ENCODE data around the gene GRM8.

The GRM8 gene

GRCh38 chr7:126804604-126805003, 448.1 kb downstream of the GRM8 start:
- DNase-seq = no peak

GRCh38 chr7:126803990-126804389, 448.8 kb downstream of the GRM8 start:
- DNase-seq = no peak

GRCh38 chr7:126803060-126803665, 449.6 kb downstream of the GRM8 start:
- peak; percentile 40 for DNase-seq

GRCh38 chr7:126801733-126802132, 451.0 kb downstream of the GRM8 start:
- DNase-seq = no peak

GRCh38 chr7:126799541-126799940, 453.2 kb downstream of the GRM8 start:
- no peak for DNase-seq

GRCh38 chr7:126792521-126792920, 460.2 kb downstream of the GRM8 start:
- DNase-seq = no peak

GRCh38 chr7:126791306-126791705, 461.4 kb downstream of the GRM8 start:
- no peak for DNase-seq

GRCh38 chr7:126790763-126791162, 462.0 kb downstream of the GRM8 start:
- DNase-seq = peak; percentile 39

- no peak for DNase-seq
These were observed 469.1 kb downstream of the GRM8 start for GRCh38 chr7:126783613-126784012.

GRCh38 chr7:126780993-126781392, 471.7 kb downstream of the GRM8 start:
- DNase-seq = no peak

- peak; percentile 55 for DNase-seq
These were observed 474.6 kb downstream of the GRM8 start for GRCh38 chr7:126778101-126778500.

GRCh38 chr7:126776498-126776897, 476.2 kb downstream of the GRM8 start:
- DNase-seq = no peak

GRCh38 chr7:126774077-126774476, 478.7 kb downstream of the GRM8 start:
- DNase-seq = no peak

GRCh38 chr7:126768836-126769235, 483.9 kb downstream of the GRM8 start:
- no peak for DNase-seq

- no peak for DNase-seq
These were observed 491.7 kb downstream of the GRM8 start for GRCh38 chr7:126760914-126761577.

- no peak for DNase-seq
These were observed 497.4 kb downstream of the GRM8 start for GRCh38 chr7:126755381-126755780.

- DNase-seq = no peak
These were observed 502.4 kb downstream of the GRM8 start for GRCh38 chr7:126750207-126750911.

- no peak for DNase-seq
These were observed 523.8 kb downstream of the GRM8 start for GRCh38 chr7:126728967-126729366.

- no peak for DNase-seq
These were observed 524.8 kb downstream of the GRM8 start for GRCh38 chr7:126727930-126728391.

- no peak for DNase-seq
These were observed 528.7 kb downstream of the GRM8 start for GRCh38 chr7:126723966-126724544.

- no peak for DNase-seq
These were observed 532.5 kb downstream of the GRM8 start for GRCh38 chr7:126720232-126720631.

GRCh38 chr7:126718419-126718818, 534.3 kb downstream of the GRM8 start:
- no peak for DNase-seq

GRCh38 chr7:126716321-126716720, 536.4 kb downstream of the GRM8 start:
- no peak for DNase-seq

- DNase-seq = no peak
These were observed 537.7 kb downstream of the GRM8 start for GRCh38 chr7:126715076-126715475.

All from NCI-H2081 treated with DMSO at 0.1 percent for 48 hours (cell line).